Hair follicle dermal papilla cell (primary cell): Measurements from ENCODE around the gene BRWD1. TPM values are rescaled to one million over a fixed set of nuclear protein-coding genes. Genes with fewer than 3 reads are reported as not detected.

Experiments
- small RNA-seq: library from RNA; depleted of rRNA; stranded (forward); fragments of <200 nt; gene quantifications from one replicate; pipeline ENCODE3, GENCODE V24; 2012
- total RNA-seq: library from RNA; depleted of rRNA; stranded (reverse); fragments of >200 nt; gene quantifications from 2 replicates; pipeline ENCODE4 v1.2.3, GENCODE V29; 2012

Gene BRWD1
- 38.5 and 56.3 TPM in 2 replicates for total RNA-seq

GRCh38 chr21:39313571-39314142 lies at the start of gene BRWD1:
TSS of gene BRWD1 (minus strand) at chr21:39313632. CDS start at chr21:39313491, 141 bp downstream.

GRCh38 chr21:39348355-39349210 lies 35.2 kb upstream of the BRWD1 start, which contains the start of gene HMGN1:
TSS of gene HMGN1 (minus strand) at chr21:39349088. CDS start at chr21:39348917, 171 bp downstream.

GRCh38 chr21:39183272-39184049 lies 130.0 kb downstream of the BRWD1 start, which contains the start of gene PSMG1:
TSS of gene PSMG1 (minus strand) at chr21:39183451. CDS start at chr21:39183385, 66 bp downstream.

Small RNAs within 50 kb of the gene (small RNA-seq; reads per million reads assigned to genes)
- not detected for gene RF00019

Other genes starting within 250 kb of the BRWD1 start
- gene PSMG1, start 130.2 kb downstream of the BRWD1 start, total RNA-seq = 28.3 and 32.1 TPM in 2 replicates
- gene HMGN1, start 35.5 kb upstream of the BRWD1 start, total RNA-seq = 102 and 108 TPM in 2 replicates
- gene LCA5L, start 132.1 kb upstream of the BRWD1 start, total RNA-seq = 0.81 and 0.97 TPM in 2 replicates
- 0.65 and 0.97 TPM in 2 replicates for gene SH3BGR, start 138.3 kb upstream of the BRWD1 start, total RNA-seq